KMS-11 (cell line): Measurements from ENCODE around the gene SOX14.
A peak's percentile ranks its signal among the peaks of the same experiment; 100 is the strongest.

ENCODE experiments used
- H2AFZ ChIP-seq: fragments of 200-600 bp; sonication (generic); 2 replicates; pipeline ENCODE4 v1.6.1; 2016; ENCODE audit warnings: antibody characterized with exemption, mixed run types, low read depth
- H3K27ac ChIP-seq: fragments of 200-600 bp; sonication (generic); 2 replicates; pipeline ENCODE4 v1.6.1; 2016; ENCODE audit warnings: mild to moderate bottlenecking, mixed run types
- H3K27me3 ChIP-seq: fragments of 200-600 bp; sonication (generic); 2 replicates; pipeline ENCODE4 v1.6.1; 2017; ENCODE audit warnings: mild to moderate bottlenecking, low read depth, mixed run types, moderate library complexity; ENCODE audit not compliant: insufficient read depth
- H3K36me3 ChIP-seq: fragments of 200-600 bp; sonication (generic); 2 replicates; pipeline ENCODE4 v1.6.1; 2017; ENCODE audit warnings: mild to moderate bottlenecking, mixed run types; ENCODE audit not compliant: insufficient read depth
- H3K4me1 ChIP-seq: fragments of 200-600 bp; sonication (generic); 2 replicates; pipeline ENCODE4 v1.6.1; 2016; ENCODE audit warnings: mild to moderate bottlenecking, low read depth, mixed run types; ENCODE audit not compliant: poor library complexity, severe bottlenecking
- H3K4me2 ChIP-seq: fragments of 200-600 bp; sonication (generic); 2 replicates; pipeline ENCODE4 v1.7.0; 2016; ENCODE audit warnings: mild to moderate bottlenecking, mixed run types
- H3K4me3 ChIP-seq: fragments of 200-600 bp; sonication (generic); IDR thresholded peaks from 2 replicates; pipeline ENCODE4 v1.6.1; 2017; ENCODE audit warnings: low read depth, low read length, mixed read lengths; ENCODE audit not compliant: insufficient read depth
- H3K79me2 ChIP-seq: fragments of 200-600 bp; sonication (generic); 2 replicates; pipeline ENCODE4 v1.6.1; 2016; ENCODE audit warnings: low read depth, mixed run types; ENCODE audit not compliant: insufficient read depth
- H3K9ac ChIP-seq: fragments of 200-600 bp; sonication (generic); 2 replicates; pipeline ENCODE4 v1.6.1; 2016; ENCODE audit warnings: mild to moderate bottlenecking, mixed run types
- H4K20me1 ChIP-seq: fragments of 200-600 bp; sonication (generic); 2 replicates; pipeline ENCODE4 v1.6.1; 2016; ENCODE audit warnings: mild to moderate bottlenecking, mixed run types; ENCODE audit not compliant: insufficient read depth
- CTCF ChIP-seq: fragments of 200-600 bp; sonication (generic); conservative IDR thresholded peaks from 2 replicates; pipeline ENCODE4 v1.6.1; 2017; ENCODE audit warnings: low read depth, mild to moderate bottlenecking, antibody characterized with exemption, low read length, moderate library complexity, mixed read lengths

Gene SOX14

GRCh38 chr3:137778941-137779340 lies 14.8 kb downstream of the SOX14 start:
- Histone ChIP-seq H4K20me1 (no peaks in the 10 kb centered on the region), H3K27me3 (no peaks in the 10 kb centered on the region), H3K4me2 (no peak overlapping the region), H3K27ac (no peak overlapping the region), H3K4me1 (no peaks in the 10 kb centered on the region), H3K4me3 (no peak overlapping the region), H3K9ac (no peak overlapping the region), H3K36me3 (no peaks in the 10 kb centered on the region), H3K79me2 (no peaks in the 10 kb centered on the region), H2AFZ (no peak overlapping the region)
- no peak for TF ChIP-seq CTCF

DNA sequence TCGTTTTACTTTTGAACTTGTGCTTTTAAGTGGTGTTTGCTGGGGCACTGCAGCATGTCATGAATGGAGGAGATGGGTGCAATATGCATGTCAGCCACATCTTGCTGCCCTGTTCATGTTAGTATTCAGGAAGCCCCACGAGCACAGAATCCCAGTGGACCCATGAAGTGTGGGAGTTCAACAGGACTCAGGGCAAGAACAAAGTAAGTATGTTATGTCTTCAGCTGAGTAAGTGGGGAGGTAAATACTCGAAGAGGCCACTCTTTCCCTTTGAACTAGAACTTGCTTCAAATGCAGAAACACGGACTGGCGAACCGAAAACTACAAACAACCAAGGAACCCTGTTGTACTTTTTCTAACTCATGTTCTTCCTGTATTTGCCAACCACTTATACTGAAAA lies 23.4 kb downstream of the SOX14 start:
- Histone ChIP-seq H4K20me1 (no peaks in the 10 kb centered on the region), H3K4me3 (no peak overlapping the region), H3K27me3 (no peaks in the 10 kb centered on the region), H3K36me3 (no peaks in the 10 kb centered on the region), H3K4me2 (no peak overlapping the region), H3K4me1 (no peaks in the 10 kb centered on the region), H3K79me2 (no peaks in the 10 kb centered on the region), H2AFZ (no peak overlapping the region), H3K27ac (no peak overlapping the region), H3K9ac (no peak overlapping the region)
- no peak for TF ChIP-seq CTCF

DNA sequence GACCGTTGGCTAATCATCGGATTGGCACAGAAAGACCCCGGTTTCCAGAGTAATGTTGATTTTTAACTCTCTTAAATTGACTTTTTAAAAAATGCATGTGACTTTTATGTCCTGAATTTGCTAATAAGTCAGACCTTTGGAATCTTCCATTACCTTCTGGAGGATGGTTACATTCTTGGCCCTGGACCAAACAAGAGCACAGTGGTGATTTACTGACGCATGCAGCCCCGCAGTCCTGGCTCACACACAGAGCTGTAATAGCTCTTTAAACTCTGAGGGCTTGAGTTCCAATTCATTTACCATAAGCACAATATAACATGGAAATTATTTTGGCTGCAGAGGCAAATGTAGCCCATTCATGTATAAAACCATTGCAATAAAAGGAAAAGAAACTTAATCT lies 25.1 kb downstream of the SOX14 start:
- Histone ChIP-seq H3K27me3 (no peaks in the 10 kb centered on the region), H3K79me2 (no peaks in the 10 kb centered on the region), H2AFZ (no peak overlapping the region), H3K9ac (no peak overlapping the region), H3K27ac (no peak overlapping the region), H4K20me1 (no peaks in the 10 kb centered on the region), H3K36me3 (no peaks in the 10 kb centered on the region), H3K4me2 (no peak overlapping the region), H3K4me1 (no peaks in the 10 kb centered on the region), H3K4me3 (no peak overlapping the region)
- no peak for TF ChIP-seq CTCF

DNA sequence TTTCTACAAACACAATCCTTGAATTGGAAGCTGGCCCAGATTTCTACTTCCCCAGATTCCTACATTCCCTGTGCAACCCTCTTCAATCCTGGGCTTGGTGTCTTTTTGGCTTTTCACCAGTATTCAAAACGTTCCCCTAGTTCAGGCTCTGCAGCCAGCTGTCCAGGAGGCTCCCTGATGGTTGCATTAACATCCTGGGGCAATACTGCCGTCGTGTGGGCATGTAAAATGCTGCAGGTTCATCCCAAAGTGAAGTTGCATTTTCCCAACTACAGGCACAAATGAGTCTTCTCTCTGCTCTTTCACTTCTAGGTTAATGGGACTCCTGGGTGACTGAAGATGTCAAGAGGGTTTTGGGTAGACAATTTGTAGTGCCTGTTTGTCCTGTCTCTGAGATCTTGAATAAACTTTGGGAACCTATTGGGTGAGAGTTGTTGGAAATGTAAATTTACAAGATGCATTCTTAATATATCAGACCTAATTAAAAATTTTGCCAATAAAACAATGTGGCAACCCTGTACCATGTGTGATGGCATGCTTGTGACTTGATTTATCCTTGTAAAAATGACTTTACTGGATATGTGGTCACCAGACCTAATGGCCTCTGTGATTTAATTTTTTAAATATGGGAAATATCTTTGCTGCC lies 28.6 kb downstream of the SOX14 start:
- no peak overlapping the region for H3K9ac ChIP-seq
- no peak overlapping the region for H3K4me2 ChIP-seq
- H3K27ac ChIP-seq, result no peak overlapping the region
- H3K79me2 ChIP-seq, result no peaks in the 10 kb centered on the region
- no peak overlapping the region for H3K4me3 ChIP-seq
- peaks cover 4% of the 10 kb centered on the region for H3K4me1 ChIP-seq
- TF ChIP-seq CTCF, result peak; percentile 91
- H4K20me1 ChIP-seq, result no peaks in the 10 kb centered on the region
- no peaks in the 10 kb centered on the region for H3K36me3 ChIP-seq
- no peaks in the 10 kb centered on the region for H3K27me3 ChIP-seq
- no peak overlapping the region; the same call in 1 of the 2 replicates for H2AFZ ChIP-seq
